ENCODE results near the gene RAB3D. TPM values are rescaled to one million over a fixed set of nuclear protein-coding genes. Genes with fewer than 3 reads are reported as not detected.
"Not testable (repeated sequence)": the region's sequence is repeated elsewhere in the genome, so short reads cannot be mapped to it uniquely, and the experiment has no call there.

Gene RAB3D
- total RNA-seq, 1 donor from 2014 or later: 7.2 TPM

DNA sequence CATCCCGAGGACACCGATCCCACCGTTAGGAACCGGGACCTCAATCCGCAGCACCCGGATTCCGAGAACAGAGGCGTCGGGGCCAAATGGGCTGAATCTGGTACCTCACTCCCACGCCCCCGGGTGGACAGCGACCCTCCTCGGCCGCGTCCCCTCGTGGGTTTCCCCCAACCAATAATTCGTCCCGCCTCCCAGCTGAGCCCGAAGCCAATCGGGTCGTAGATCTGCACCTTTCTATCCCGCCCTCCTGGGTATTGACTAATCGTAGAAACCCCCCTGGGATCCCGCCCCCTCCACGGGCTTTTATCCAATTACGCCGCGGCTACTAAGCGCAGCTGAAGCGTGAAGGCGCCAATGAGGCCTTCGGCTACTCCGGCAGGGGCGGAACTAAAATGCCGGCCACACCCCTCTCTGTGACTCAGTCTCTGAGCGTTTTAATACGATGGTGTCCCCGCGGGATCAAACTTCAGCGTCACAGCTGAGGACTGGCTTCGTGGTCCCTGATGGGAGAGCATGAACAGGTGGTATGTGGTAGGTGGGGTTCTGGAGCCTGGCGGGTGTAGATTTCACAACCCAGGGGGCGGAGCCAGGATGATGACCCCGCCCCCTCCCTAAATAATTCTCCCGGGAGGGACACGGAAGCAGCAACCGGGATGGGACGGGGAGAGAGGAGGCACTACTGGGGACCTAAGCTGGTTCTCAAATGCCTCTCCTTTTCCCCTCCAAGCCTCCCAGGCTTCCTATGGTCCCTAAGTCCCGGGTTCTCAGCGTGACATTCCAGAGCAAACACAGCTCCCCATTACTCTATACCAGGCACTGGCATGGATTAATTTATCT lies 6.9 kb upstream of the RAB3D start, which contains the start of the genes CCDC159 and TMEM205:
CCDC159 (plus strand) TSS at position 416 of the 837 bp plus-strand sequence; CDS start at position 504, 88 bp downstream.
TMEM205 (minus strand) TSS at position 165 of the 837 bp plus-strand sequence. CDS start 649 bp downstream, outside the sequence.
- Histone ChIP-seq H3K27me3 (ENCODE audit: low read depth) (no peaks in the 10 kb centered on the region), H3K4me3 (peak within 1 kb of the TSS; percentile 91), H3K9me3 (replicated peaks) (peaks cover 9% of the 10 kb centered on the region), H3K36me3 (peaks cover 15% of the 10 kb centered on the region), H3K27ac (replicated peaks) (peak within 1 kb of the TSS; percentile 89), H3K4me1 (peaks cover 33% of the 10 kb centered on the region)
- intact Hi-C loops (cut with micrococcal nuclease): no loop called here
- TF ChIP-seq, protein P1, sequence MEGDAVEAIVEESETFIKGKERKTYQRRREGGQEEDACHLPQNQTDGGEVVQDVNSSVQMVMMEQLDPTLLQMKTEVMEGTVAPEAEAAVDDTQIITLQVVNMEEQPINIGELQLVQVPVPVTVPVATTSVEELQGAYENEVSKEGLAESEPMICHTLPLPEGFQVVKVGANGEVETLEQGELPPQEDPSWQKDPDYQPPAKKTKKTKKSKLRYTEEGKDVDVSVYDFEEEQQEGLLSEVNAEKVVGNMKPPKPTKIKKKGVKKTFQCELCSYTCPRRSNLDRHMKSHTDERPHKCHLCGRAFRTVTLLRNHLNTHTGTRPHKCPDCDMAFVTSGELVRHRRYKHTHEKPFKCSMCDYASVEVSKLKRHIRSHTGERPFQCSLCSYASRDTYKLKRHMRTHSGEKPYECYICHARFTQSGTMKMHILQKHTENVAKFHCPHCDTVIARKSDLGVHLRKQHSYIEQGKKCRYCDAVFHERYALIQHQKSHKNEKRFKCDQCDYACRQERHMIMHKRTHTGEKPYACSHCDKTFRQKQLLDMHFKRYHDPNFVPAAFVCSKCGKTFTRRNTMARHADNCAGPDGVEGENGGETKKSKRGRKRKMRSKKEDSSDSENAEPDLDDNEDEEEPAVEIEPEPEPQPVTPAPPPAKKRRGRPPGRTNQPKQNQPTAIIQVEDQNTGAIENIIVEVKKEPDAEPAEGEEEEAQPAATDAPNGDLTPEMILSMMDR (IDR thresholded peaks at IDR 0.05; ENCODE audit: borderline replicate concordance): peak; percentile 21
- DNase-seq: peak; percentile 98

DNA sequence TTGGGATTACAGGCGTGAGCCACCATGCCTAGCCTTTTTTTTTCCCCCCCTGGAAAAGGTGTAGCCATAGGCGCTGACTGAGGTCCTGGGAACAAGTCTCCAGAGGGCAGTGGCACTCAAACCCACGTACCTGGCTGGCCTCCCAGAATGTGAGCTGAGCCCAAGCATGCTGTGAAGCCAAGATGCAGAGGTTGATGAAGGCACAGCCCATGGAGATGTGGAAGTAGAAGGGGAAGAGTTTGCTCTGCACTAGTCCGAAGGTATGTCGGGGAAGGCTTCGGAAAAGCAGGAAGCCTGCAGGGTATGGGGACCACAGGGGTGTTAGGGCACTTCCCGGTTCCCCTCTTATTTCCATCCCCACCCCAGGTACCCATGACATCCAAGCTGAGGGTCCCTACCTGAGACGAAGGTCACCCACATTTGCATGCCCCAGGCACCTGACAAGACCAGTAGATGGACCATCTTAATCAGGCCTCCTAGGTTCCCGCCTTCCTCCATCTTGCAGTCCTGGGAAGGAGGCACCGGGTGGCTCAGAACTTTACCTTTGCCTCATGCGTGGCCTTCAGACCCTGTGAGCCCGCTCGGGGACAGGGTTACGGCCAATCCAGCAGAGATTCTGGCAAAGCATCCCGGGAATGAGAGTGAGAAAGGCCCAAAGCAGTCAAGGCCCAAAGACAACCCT lies 5.8 kb upstream of the RAB3D start:
- H3K4me3 ChIP-seq: peak overlapping the region; percentile 91
- H3K27ac ChIP-seq (replicated peaks): peak overlapping the region; percentile 89
- DNase-seq: no peak
- H3K27me3 ChIP-seq (ENCODE audit: low read depth): no peaks in the 10 kb centered on the region
- intact Hi-C loops (cut with micrococcal nuclease): no loop called here
- H3K4me1 ChIP-seq: peaks cover 34% of the 10 kb centered on the region
- TF ChIP-seq, protein P1 (IDR thresholded peaks at IDR 0.05; ENCODE audit: borderline replicate concordance): no peak
- peaks cover 17% of the 10 kb centered on the region for H3K36me3 ChIP-seq
- H3K9me3 ChIP-seq (replicated peaks): peaks cover 9% of the 10 kb centered on the region

DNA sequence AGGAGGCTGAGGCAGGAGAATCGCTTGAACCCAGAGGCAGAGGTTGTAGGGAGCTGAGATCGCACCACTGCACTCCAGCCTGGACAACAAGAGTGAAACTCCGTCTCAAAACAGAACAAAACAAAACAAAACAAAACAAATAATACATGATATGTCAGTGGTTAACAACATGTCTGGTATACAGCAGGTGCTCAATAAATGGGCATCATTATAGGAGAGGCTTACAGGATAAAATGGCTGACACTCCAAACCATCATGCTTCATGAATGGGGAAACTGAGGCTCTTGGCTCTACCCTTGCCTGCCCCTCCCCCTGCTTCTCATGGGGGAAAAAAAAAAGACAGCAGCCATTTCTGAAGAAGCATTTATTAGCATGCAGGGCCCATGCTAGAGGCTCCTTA lies 3.0 kb upstream of the RAB3D start:
- Histone ChIP-seq H3K27ac (replicated peaks) (no peak overlapping the region), H3K27me3 (ENCODE audit: low read depth) (no peaks in the 10 kb centered on the region), H3K9me3 (replicated peaks) (no peaks in the 10 kb centered on the region), H3K4me3 (no peak overlapping the region), H3K4me1 (peaks cover 59% of the 10 kb centered on the region), H3K36me3 (peaks cover 17% of the 10 kb centered on the region)
- intact Hi-C loops (cut with micrococcal nuclease): no loop called here
- TF ChIP-seq, protein P1 (IDR thresholded peaks at IDR 0.05; ENCODE audit: borderline replicate concordance): no peak
- DNase-seq: no peak

DNA sequence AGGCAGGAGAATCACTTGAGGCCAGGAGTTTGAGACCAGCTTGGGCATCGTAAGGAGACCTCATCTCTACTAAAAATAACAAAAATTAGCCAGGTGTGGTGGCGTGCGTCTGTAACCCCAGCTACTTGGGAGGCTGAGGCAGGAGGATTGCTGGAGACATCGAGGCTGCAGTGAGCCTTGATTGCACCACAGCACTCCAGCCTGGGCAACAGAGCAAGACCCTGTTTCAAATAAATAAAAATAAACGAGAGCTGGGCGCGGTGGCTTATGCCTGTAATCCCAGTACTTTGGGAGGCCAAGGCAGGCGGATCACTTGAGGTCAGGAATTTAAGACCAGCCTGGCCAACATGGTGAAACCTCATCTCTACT lies 626 bp upstream of the RAB3D start:
- H3K9me3 ChIP-seq (replicated peaks); DNase-seq; intact Hi-C loops (cut with micrococcal nuclease); H3K27me3 ChIP-seq (ENCODE audit: low read depth): not testable (repeated sequence)
- Histone ChIP-seq H3K4me1 (peaks cover 41% of the 10 kb centered on the region), H3K27ac (replicated peaks) (peak overlapping the region; percentile 88), H3K4me3 (peak overlapping the region; percentile 88), H3K36me3 (peaks cover 37% of the 10 kb centered on the region)

DNA sequence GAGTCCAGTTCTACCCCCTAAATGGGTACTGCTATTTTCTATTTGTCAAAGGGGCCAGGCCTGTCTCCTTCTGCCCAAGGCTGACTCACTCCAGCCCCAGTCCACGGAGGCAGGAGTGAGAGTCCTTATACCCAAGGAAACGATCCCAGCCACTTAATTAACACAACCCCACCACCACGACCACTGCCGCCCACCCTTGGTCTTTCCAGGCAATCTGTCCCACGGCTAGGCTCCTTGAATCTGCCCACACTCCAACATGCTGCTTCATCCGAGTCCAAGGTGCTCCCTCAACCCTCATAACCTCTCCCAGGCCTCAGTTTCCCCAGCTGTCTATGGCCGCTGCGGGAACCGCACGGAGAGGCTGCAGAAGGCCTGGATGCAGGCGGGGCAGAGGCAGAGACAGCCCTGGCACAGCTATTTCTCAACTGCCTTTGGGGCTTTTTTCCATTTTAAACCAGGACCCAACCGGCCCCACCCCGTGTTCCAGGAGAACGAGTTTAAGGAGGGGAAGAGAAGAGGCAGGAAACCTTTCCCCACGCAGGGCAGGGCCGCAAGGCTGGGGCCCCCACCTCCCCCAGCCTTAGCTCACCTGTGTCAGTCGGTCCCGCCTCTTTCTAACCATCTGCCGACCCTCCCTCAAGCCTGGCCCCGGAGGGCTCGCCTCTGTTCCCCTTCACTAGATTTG lies 746 bp downstream of the RAB3D start:
- H3K9me3 ChIP-seq (replicated peaks): no peaks in the 10 kb centered on the region
- TF ChIP-seq, protein P1 (IDR thresholded peaks at IDR 0.05; ENCODE audit: borderline replicate concordance): no peak
- peaks cover 27% of the 10 kb centered on the region for H3K4me1 ChIP-seq
- H3K27ac ChIP-seq (replicated peaks): peak overlapping the region; percentile 88
- peak overlapping the region; percentile 88 for H3K4me3 ChIP-seq
- intact Hi-C loops (cut with micrococcal nuclease): no loop called here
- peaks cover 50% of the 10 kb centered on the region for H3K36me3 ChIP-seq
- no peaks in the 10 kb centered on the region for H3K27me3 ChIP-seq (ENCODE audit: low read depth)
- no peak for DNase-seq

All from left ventricle myocardium inferior (tissue), 1 donor.